ENCODE data around the gene CARD8. TPM values are rescaled to one million over a fixed set of nuclear protein-coding genes. Genes with fewer than 3 reads are reported as not detected.

Gene CARD8
- total RNA-seq, 2 experiments from 2014 or later: 71.1 to 73.1 TPM

GRCh38 chr19:48287748-48288147 is 32.0 kb upstream of the CARD8 start:
- no peak for TF ChIP-seq CTCF (IDR thresholded peaks at IDR 0.05)
- CTCF ChIA-PET: no interaction called here
- no peak for ATAC-seq (ENCODE audit: poor library complexity)
- Mint-ChIP-seq H3K9me3 (peaks cover 4% of the 10 kb centered on the region), H3K27ac (no peak overlapping the region), H3K4me3 (no peak overlapping the region), H3K36me3 (ENCODE audit: low read depth) (no peaks in the 10 kb centered on the region), H3K27me3 (peaks cover 15% of the 10 kb centered on the region), H3K4me1 (ENCODE audit: low read depth) (no peaks in the 10 kb centered on the region)
- Histone ChIP-seq H3K27me3 (ENCODE audit: control insufficient read depth in 1 of 2, insufficient read depth in 2 of 2, low read length in 2 of 2) (no peaks in the 10 kb centered on the region), H3K4me1 (ENCODE audit: insufficient read depth, low read length) (peaks cover 10% of the 10 kb centered on the region), H3K36me3 (ENCODE audit: insufficient read depth, low read length) (no peaks in the 10 kb centered on the region), H3K4me3 (ENCODE audit: low read length) (no peak overlapping the region), H3K27ac (ENCODE audit: low read depth in 1 of 2, low read length in 2 of 2) (no peak overlapping the region), H3K9me3 (ENCODE audit: control insufficient read depth in 1 of 2, insufficient read depth in 1 of 2, low read length in 2 of 2) (peaks cover 5 to 13% of the 10 kb centered on the region in 2 experiments)
- POLR2A ChIA-PET: no interaction called here
- DNase-seq: no peak
- intact Hi-C loops (cut with DNase I, micrococcal nuclease): no loop called here

- CTCF ChIA-PET: no interaction called here
- Histone ChIP-seq H3K27me3 (ENCODE audit: control insufficient read depth in 1 of 2, insufficient read depth in 2 of 2, low read length in 2 of 2) (no peaks in the 10 kb centered on the region), H3K27ac (ENCODE audit: low read depth in 1 of 2, low read length in 2 of 2) (no peak overlapping the region), H3K4me1 (ENCODE audit: insufficient read depth, low read length) (no peaks in the 10 kb centered on the region), H3K36me3 (ENCODE audit: insufficient read depth, low read length) (no peaks in the 10 kb centered on the region), H3K4me3 (ENCODE audit: low read length) (no peak overlapping the region), H3K9me3 (ENCODE audit: control insufficient read depth in 1 of 2, insufficient read depth in 1 of 2, low read length in 2 of 2) (peaks cover 5 to 14% of the 10 kb centered on the region in 2 experiments)
- no peak for TF ChIP-seq CTCF (IDR thresholded peaks at IDR 0.05)
- H3K9me3 Mint-ChIP-seq: peaks cover 4% of the 10 kb centered on the region
- peaks cover 14% of the 10 kb centered on the region for H3K27me3 Mint-ChIP-seq
- POLR2A ChIA-PET: no interaction called here
- H3K4me3 Mint-ChIP-seq: no peak overlapping the region
- no peak for DNase-seq
- no peak overlapping the region for H3K27ac Mint-ChIP-seq
- H3K4me1 Mint-ChIP-seq (ENCODE audit: low read depth): no peaks in the 10 kb centered on the region
- intact Hi-C loops (cut with DNase I, micrococcal nuclease): no loop called here
- no peaks in the 10 kb centered on the region for H3K36me3 Mint-ChIP-seq (ENCODE audit: low read depth)
- no peak for ATAC-seq (ENCODE audit: poor library complexity)
Measured at GRCh38 chr19:48284896-48285295, 29.2 kb upstream of the CARD8 start.

GRCh38 chr19:48283908-48284307 is 28.2 kb upstream of the CARD8 start:
- Mint-ChIP-seq H3K4me3 (no peak overlapping the region), H3K9me3 (peaks cover 4% of the 10 kb centered on the region), H3K27ac (no peak overlapping the region), H3K36me3 (ENCODE audit: low read depth) (no peaks in the 10 kb centered on the region), H3K4me1 (ENCODE audit: low read depth) (no peaks in the 10 kb centered on the region), H3K27me3 (peaks cover 14% of the 10 kb centered on the region)
- no peak for DNase-seq
- no peaks in the 10 kb centered on the region for H3K36me3 ChIP-seq (ENCODE audit: insufficient read depth, low read length)
- no peaks in the 10 kb centered on the region for H3K27me3 ChIP-seq (ENCODE audit: control insufficient read depth in 1 of 2, insufficient read depth in 2 of 2, low read length in 2 of 2)
- CTCF ChIA-PET: no interaction called here
- no peak overlapping the region for H3K27ac ChIP-seq (ENCODE audit: low read depth in 1 of 2, low read length in 2 of 2)
- POLR2A ChIA-PET: no interaction called here
- no peak for ATAC-seq (ENCODE audit: poor library complexity)
- intact Hi-C loops (cut with DNase I, micrococcal nuclease): no loop called here
- peaks cover 5 to 14% of the 10 kb centered on the region in 2 experiments for H3K9me3 ChIP-seq (ENCODE audit: control insufficient read depth in 1 of 2, insufficient read depth in 1 of 2, low read length in 2 of 2)
- no peak for TF ChIP-seq CTCF (IDR thresholded peaks at IDR 0.05)
- H3K4me1 ChIP-seq (ENCODE audit: insufficient read depth, low read length): no peaks in the 10 kb centered on the region
- H3K4me3 ChIP-seq (ENCODE audit: low read length): no peak overlapping the region
